Measurements from ENCODE around the gene KRTAP1-5. TPM values are rescaled to one million over a fixed set of nuclear protein-coding genes. Genes with fewer than 3 reads are reported as not detected.
A peak's percentile ranks its signal among the peaks of the same experiment; 100 is the strongest.

Gene KRTAP1-5
- total and polyA plus RNA-seq, 8 donors: not detected

DNA sequence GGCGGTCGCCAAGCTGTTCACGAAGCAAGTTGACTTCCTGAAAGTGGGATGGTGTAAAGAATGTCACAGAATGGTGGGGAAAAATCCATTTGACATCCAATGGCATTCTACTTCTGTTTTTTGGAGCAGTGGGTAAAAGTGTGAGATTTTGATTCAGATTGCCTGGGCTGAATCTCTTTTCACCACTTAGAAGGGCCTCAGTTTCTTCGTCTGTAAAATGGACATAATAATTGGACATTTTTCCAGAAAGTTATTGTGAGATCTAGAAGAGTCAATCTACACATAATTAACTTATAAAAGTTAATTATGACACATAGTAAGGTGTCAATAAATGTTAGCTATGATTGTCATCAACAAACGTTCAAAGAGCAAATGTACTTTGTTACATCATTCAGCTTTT lies 45.9 kb downstream of the KRTAP1-5 start:
- TF ChIP-seq, protein P1, sequence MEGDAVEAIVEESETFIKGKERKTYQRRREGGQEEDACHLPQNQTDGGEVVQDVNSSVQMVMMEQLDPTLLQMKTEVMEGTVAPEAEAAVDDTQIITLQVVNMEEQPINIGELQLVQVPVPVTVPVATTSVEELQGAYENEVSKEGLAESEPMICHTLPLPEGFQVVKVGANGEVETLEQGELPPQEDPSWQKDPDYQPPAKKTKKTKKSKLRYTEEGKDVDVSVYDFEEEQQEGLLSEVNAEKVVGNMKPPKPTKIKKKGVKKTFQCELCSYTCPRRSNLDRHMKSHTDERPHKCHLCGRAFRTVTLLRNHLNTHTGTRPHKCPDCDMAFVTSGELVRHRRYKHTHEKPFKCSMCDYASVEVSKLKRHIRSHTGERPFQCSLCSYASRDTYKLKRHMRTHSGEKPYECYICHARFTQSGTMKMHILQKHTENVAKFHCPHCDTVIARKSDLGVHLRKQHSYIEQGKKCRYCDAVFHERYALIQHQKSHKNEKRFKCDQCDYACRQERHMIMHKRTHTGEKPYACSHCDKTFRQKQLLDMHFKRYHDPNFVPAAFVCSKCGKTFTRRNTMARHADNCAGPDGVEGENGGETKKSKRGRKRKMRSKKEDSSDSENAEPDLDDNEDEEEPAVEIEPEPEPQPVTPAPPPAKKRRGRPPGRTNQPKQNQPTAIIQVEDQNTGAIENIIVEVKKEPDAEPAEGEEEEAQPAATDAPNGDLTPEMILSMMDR (IDR thresholded peaks at IDR 0.05): no peak
- Histone ChIP-seq H3K9me3 (no peaks in the 10 kb centered on the region), H3K27ac (no peak overlapping the region), H3K36me3 (no peaks in the 10 kb centered on the region), H3K4me3 (no peak overlapping the region), H3K4me1 (no peaks in the 10 kb centered on the region), H3K27me3 (peaks cover 0 to 18% of the 10 kb centered on the region in 2 donors)
- ATAC-seq (no peak), DNase-seq (no peak)
- intact Hi-C loops (cut with DNase I): no loop called here

DNA sequence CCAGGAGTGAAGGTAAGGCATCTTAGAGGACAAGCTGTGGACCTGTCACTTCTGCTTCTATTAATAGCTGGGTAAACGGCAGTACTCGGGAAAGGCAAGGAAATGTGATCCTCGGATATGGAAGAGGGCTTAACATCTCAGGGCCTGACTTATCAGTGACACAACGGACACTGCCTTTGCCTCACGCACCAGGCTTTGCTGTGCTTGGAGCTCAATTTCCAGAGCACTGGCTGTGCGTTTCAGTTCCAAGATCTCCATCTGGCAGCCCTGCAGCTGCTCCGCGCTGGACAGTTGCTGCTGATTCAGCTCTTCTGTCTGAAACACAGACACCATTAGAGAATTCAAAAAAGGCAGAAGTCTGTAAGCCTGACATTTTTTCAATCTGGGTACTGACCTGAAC lies 46.4 kb downstream of the KRTAP1-5 start:
- intact Hi-C loops (cut with DNase I): no loop called here

DNA sequence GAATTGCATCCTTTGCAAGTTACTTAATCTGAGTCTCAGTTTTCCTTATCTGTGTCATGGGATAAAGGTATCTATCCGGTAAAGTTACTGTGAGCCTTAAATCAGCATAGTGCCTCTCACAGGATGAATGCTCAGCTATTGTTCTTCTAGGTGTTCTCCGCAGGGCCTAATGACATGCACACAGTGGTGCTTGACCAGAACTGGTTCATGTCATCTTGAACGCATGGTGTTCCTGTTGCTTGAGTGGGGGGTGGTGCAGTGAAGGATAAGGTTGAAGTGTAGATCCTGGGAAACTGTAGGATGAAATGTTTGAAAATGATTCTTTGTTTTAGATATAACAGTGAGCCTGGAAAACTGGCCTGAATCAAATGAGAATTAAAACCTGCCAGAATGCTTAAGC lies 46.9 kb downstream of the KRTAP1-5 start:
- Histone ChIP-seq H3K4me1 (no peaks in the 10 kb centered on the region), H3K36me3 (no peaks in the 10 kb centered on the region), H3K9me3 (no peaks in the 10 kb centered on the region), H3K4me3 (no peak overlapping the region), H3K27ac (no peak overlapping the region), H3K27me3 (peaks cover 0 to 17% of the 10 kb centered on the region in 2 donors)
- ATAC-seq (no peak), DNase-seq (no peak)
- intact Hi-C loops (cut with DNase I): no loop called here
- TF ChIP-seq, protein P1 (IDR thresholded peaks at IDR 0.05): no peak

More for the DNA sequence above, 46.4 kb downstream of the KRTAP1-5 start:
- ATAC-seq: no peak
- Histone ChIP-seq H3K9me3 (no peaks in the 10 kb centered on the region), H3K36me3 (no peaks in the 10 kb centered on the region), H3K4me3 (no peak overlapping the region), H3K27me3 (peaks cover 0 to 17% of the 10 kb centered on the region in 2 donors), H3K27ac (no peak overlapping the region), H3K4me1 (no peaks in the 10 kb centered on the region)
- TF ChIP-seq, protein P1 (IDR thresholded peaks at IDR 0.05): no peak
- DNase-seq: peak in 1 of 4 donors; percentile 44

DNA sequence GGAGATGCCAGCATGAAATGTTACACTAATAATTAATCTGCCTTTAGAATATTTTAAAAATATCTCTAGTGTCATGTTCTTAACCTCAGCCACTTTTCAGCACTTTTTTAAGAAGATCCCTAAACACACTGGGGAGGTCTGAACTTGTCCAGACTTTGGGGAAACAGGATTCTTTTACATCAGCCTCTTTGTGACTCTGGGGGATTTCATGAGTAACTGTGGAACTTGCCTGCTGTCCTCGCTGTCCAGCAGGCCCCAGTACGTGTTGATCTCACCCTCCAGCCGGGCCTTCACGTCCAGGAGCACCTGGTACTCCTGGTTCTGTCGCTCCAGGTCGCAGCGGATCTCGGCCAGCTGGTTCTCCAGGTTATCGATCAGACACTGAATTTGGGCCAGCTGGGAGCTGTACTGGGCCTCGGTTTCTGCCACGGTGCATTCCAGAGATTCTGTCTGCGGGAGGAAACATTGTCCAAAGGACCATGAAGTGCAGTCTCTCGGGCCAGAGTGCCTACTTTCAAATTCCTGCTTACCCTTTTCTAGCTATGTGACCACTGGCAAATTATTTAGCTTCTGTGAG lies 48.3 kb downstream of the KRTAP1-5 start:
- peak; percentile 49 for ATAC-seq

More for the DNA sequence above, 48.3 kb downstream of the KRTAP1-5 start:
- Histone ChIP-seq H3K9me3 (no peaks in the 10 kb centered on the region), H3K27me3 (peaks cover 0 to 11% of the 10 kb centered on the region in 2 donors), H3K4me3 (no peak overlapping the region), H3K27ac (no peak overlapping the region), H3K4me1 (no peaks in the 10 kb centered on the region), H3K36me3 (no peaks in the 10 kb centered on the region)
- DNase-seq: no peak
- intact Hi-C loops (cut with DNase I): no loop called here
- TF ChIP-seq, protein P1 (IDR thresholded peaks at IDR 0.05): no peak

Other genes starting within 250 kb of the KRTAP1-5 start
Only the 30 nearest of the 38 such genes appear.
- gene KRT10, start 204.6 kb downstream of the KRTAP1-5 start, total RNA-seq: 10 to 100 TPM; 42.0 to 43.2 TPM
- gene KRT10, start 204.6 kb downstream of the KRTAP1-5 start, polyA plus RNA-seq (ENCODE audit: insufficient read length in 6 of 6): 10 to 100 TPM; 30.5 to 58.2 (median 41.3) TPM
- not detected for gene KRT12, start 160.0 kb downstream of the KRTAP1-5 start, total RNA-seq
- gene KRT12, start 160.0 kb downstream of the KRTAP1-5 start, polyA plus RNA-seq (ENCODE audit: insufficient read length in 6 of 6): under 1 TPM in 3 of 6 donors, not detected in 3; 0.10 to 0.26 (median 0.21) TPM
- not detected for gene KRT20, start 142.0 kb downstream of the KRTAP1-5 start, total RNA-seq
- under 1 TPM in 2 of 6 donors, not detected in 4; 0.09 to 0.26 TPM for gene KRT20, start 142.0 kb downstream of the KRTAP1-5 start, polyA plus RNA-seq (ENCODE audit: insufficient read length in 6 of 6)
- gene KRT23, start 89.6 kb downstream of the KRTAP1-5 start, total RNA-seq: 1 to 10 TPM in 1 of 2 donors, under 1 TPM in 1; 0.35 to 5.6 TPM
- gene KRT23, start 89.6 kb downstream of the KRTAP1-5 start, polyA plus RNA-seq (ENCODE audit: insufficient read length in 6 of 6): under 1 TPM in 5 of 6 donors, not detected in 1; 0.09 to 0.31 (median 0.17) TPM
- gene KRT39, start 60.3 kb downstream of the KRTAP1-5 start, total RNA-seq: under 1 TPM in 1 of 2 donors, not detected in 1; 0.41 TPM
- not detected for gene KRT39, start 60.3 kb downstream of the KRTAP1-5 start, polyA plus RNA-seq (ENCODE audit: insufficient read length in 6 of 6)
- gene KRT40, start 42.9 kb downstream of the KRTAP1-5 start, total RNA-seq: not detected
- not detected for gene KRT40, start 42.9 kb downstream of the KRTAP1-5 start, polyA plus RNA-seq (ENCODE audit: insufficient read length in 6 of 6)
- not detected for gene KRTAP3-3, start 33.0 kb downstream of the KRTAP1-5 start, total RNA-seq
- not detected for gene KRTAP3-3, start 33.0 kb downstream of the KRTAP1-5 start, polyA plus RNA-seq (ENCODE audit: insufficient read length in 6 of 6)
- gene KRTAP3-2, start 27.3 kb downstream of the KRTAP1-5 start, total RNA-seq: not detected
- gene KRTAP3-2, start 27.3 kb downstream of the KRTAP1-5 start, polyA plus RNA-seq (ENCODE audit: insufficient read length in 6 of 6): not detected
- gene KRTAP3-1, start 18.1 kb downstream of the KRTAP1-5 start, total RNA-seq: not detected
- gene KRTAP3-1, start 18.1 kb downstream of the KRTAP1-5 start, polyA plus RNA-seq (ENCODE audit: insufficient read length in 6 of 6): not detected
- not detected for gene KRTAP1-4, start 3.0 kb upstream of the KRTAP1-5 start, total RNA-seq
- gene KRTAP1-4, start 3.0 kb upstream of the KRTAP1-5 start, polyA plus RNA-seq (ENCODE audit: insufficient read length in 6 of 6): not detected
- not detected for gene KRTAP1-3, start 7.7 kb upstream of the KRTAP1-5 start, total RNA-seq
- not detected for gene KRTAP1-3, start 7.7 kb upstream of the KRTAP1-5 start, polyA plus RNA-seq (ENCODE audit: insufficient read length in 6 of 6)
- not detected for gene KRTAP1-1, start 14.2 kb upstream of the KRTAP1-5 start, total RNA-seq
- not detected for gene KRTAP1-1, start 14.2 kb upstream of the KRTAP1-5 start, polyA plus RNA-seq (ENCODE audit: insufficient read length in 6 of 6)
- gene KRTAP2-1, start 20.1 kb upstream of the KRTAP1-5 start, total RNA-seq: not detected
- gene KRTAP2-1, start 20.1 kb upstream of the KRTAP1-5 start, polyA plus RNA-seq (ENCODE audit: insufficient read length in 6 of 6): not detected
- not detected for gene KRTAP2-2, start 28.0 kb upstream of the KRTAP1-5 start, total RNA-seq
- not detected for gene KRTAP2-2, start 28.0 kb upstream of the KRTAP1-5 start, polyA plus RNA-seq (ENCODE audit: insufficient read length in 6 of 6)
- gene KRTAP2-3, start 32.9 kb upstream of the KRTAP1-5 start, total RNA-seq: 1 to 10 TPM in 1 of 2 donors, not detected in 1; 1.2 TPM
- not detected for gene KRTAP2-3, start 32.9 kb upstream of the KRTAP1-5 start, polyA plus RNA-seq (ENCODE audit: insufficient read length in 6 of 6)
- not detected for gene KRTAP2-4, start 38.7 kb upstream of the KRTAP1-5 start, total RNA-seq
- not detected for gene KRTAP2-4, start 38.7 kb upstream of the KRTAP1-5 start, polyA plus RNA-seq (ENCODE audit: insufficient read length in 6 of 6)
- gene KRTAP4-7, start 56.9 kb upstream of the KRTAP1-5 start, total RNA-seq: not detected
- not detected for gene KRTAP4-7, start 56.9 kb upstream of the KRTAP1-5 start, polyA plus RNA-seq (ENCODE audit: insufficient read length in 6 of 6)
- not detected for gene KRTAP4-8, start 70.9 kb upstream of the KRTAP1-5 start, total RNA-seq
- gene KRTAP4-8, start 70.9 kb upstream of the KRTAP1-5 start, polyA plus RNA-seq (ENCODE audit: insufficient read length in 6 of 6): not detected
- gene KRTAP4-16, start 75.0 kb upstream of the KRTAP1-5 start, total RNA-seq: not detected
- gene KRTAP4-16, start 75.0 kb upstream of the KRTAP1-5 start, polyA plus RNA-seq (ENCODE audit: insufficient read length in 6 of 6): not detected
- gene KRTAP4-9, start 78.2 kb upstream of the KRTAP1-5 start, total RNA-seq: not detected
- gene KRTAP4-9, start 78.2 kb upstream of the KRTAP1-5 start, polyA plus RNA-seq (ENCODE audit: insufficient read length in 6 of 6): not detected
- gene KRTAP4-11, start 91.2 kb upstream of the KRTAP1-5 start, total RNA-seq: not detected
- gene KRTAP4-11, start 91.2 kb upstream of the KRTAP1-5 start, polyA plus RNA-seq (ENCODE audit: insufficient read length in 6 of 6): under 1 TPM in 1 of 6 donors, not detected in 5; 0.23 TPM
- gene KRTAP4-12, start 97.0 kb upstream of the KRTAP1-5 start, total RNA-seq: not detected
- gene KRTAP4-12, start 97.0 kb upstream of the KRTAP1-5 start, polyA plus RNA-seq (ENCODE audit: insufficient read length in 6 of 6): not detected
- not detected for gene KRTAP4-6, start 113.3 kb upstream of the KRTAP1-5 start, total RNA-seq
- gene KRTAP4-6, start 113.3 kb upstream of the KRTAP1-5 start, polyA plus RNA-seq (ENCODE audit: insufficient read length in 6 of 6): not detected
- not detected for gene KRTAP4-5, start 122.6 kb upstream of the KRTAP1-5 start, total RNA-seq
- not detected for gene KRTAP4-5, start 122.6 kb upstream of the KRTAP1-5 start, polyA plus RNA-seq (ENCODE audit: insufficient read length in 6 of 6)
- not detected for gene KRTAP4-4, start 133.5 kb upstream of the KRTAP1-5 start, total RNA-seq
- gene KRTAP4-4, start 133.5 kb upstream of the KRTAP1-5 start, polyA plus RNA-seq (ENCODE audit: insufficient read length in 6 of 6): not detected
- not detected for gene KRTAP4-3, start 141.0 kb upstream of the KRTAP1-5 start, total RNA-seq
- not detected for gene KRTAP4-3, start 141.0 kb upstream of the KRTAP1-5 start, polyA plus RNA-seq (ENCODE audit: insufficient read length in 6 of 6)
- not detected for gene KRTAP4-2, start 151.0 kb upstream of the KRTAP1-5 start, total RNA-seq
- gene KRTAP4-2, start 151.0 kb upstream of the KRTAP1-5 start, polyA plus RNA-seq (ENCODE audit: insufficient read length in 6 of 6): not detected
- gene KRTAP4-1, start 157.7 kb upstream of the KRTAP1-5 start, total RNA-seq: not detected
- not detected for gene KRTAP4-1, start 157.7 kb upstream of the KRTAP1-5 start, polyA plus RNA-seq (ENCODE audit: insufficient read length in 6 of 6)
- gene KRTAP9-1, start 162.7 kb upstream of the KRTAP1-5 start, total RNA-seq: not detected
- not detected for gene KRTAP9-1, start 162.7 kb upstream of the KRTAP1-5 start, polyA plus RNA-seq (ENCODE audit: insufficient read length in 6 of 6)
- gene KRTAP9-2, start 199.4 kb upstream of the KRTAP1-5 start, total RNA-seq: not detected
- not detected for gene KRTAP9-2, start 199.4 kb upstream of the KRTAP1-5 start, polyA plus RNA-seq (ENCODE audit: insufficient read length in 6 of 6)